ENCODE measurements around the gene CAMK2G. TPM values are rescaled to one million over a fixed set of nuclear protein-coding genes. Genes with fewer than 3 reads are reported as not detected.

Gene CAMK2G
- polyA plus RNA-seq, 1 of the 3 experiments (the other 2 are of a cell fraction): 41.4 TPM

DNA sequence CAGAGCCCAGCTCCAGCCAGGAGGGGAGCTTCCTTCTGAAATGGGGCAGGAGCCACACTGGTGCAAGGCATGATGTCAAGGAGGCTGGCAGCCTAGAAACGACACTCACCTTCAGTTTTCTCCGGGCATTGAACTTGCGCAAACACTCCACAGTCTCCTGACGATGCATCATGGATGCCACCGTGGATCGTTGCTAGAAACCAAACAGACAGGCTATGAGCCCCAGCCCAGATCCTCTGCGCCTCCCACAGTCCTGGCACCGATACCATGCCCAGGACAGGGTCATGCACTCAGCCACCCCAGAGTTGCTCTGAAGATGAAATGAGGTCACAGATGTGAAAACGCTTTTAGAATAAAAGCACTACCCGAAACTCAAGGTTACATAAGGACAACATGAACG, 32.0 kb downstream of the CAMK2G start:
- TF ChIP-seq NFIC (IDR thresholded peaks at IDR 0.05; ENCODE audit: borderline replicate concordance) (no peak), RAD21 (IDR thresholded peaks at IDR 0.05; ENCODE audit: low read length) (no peak), FOXJ3 (CRISPR knock-in tag; IDR thresholded peaks at IDR 0.05) (no peak), IRF3 (IDR thresholded peaks at IDR 0.05; ENCODE audit: low read depth, low read length) (no peak), SMC3 (IDR thresholded peaks at IDR 0.05; ENCODE audit: low read depth, low read length) (no peak), TCF12 (IDR thresholded peaks at IDR 0.05) (no peak), GATA2 (CRISPR knock-in tag; IDR thresholded peaks at IDR 0.05) (no peak), JUND (IDR thresholded peaks at IDR 0.05) (no peak), USF1 (IDR thresholded peaks at IDR 0.05; ENCODE audit: borderline replicate concordance, low read depth) (no peak), FOSL2 (IDR thresholded peaks at IDR 0.05; ENCODE audit: borderline replicate concordance, low read depth) (no peak)
- TF ChIP-seq, protein P1, sequence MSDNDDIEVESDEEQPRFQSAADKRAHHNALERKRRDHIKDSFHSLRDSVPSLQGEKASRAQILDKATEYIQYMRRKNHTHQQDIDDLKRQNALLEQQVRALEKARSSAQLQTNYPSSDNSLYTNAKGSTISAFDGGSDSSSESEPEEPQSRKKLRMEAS (IDR thresholded peaks at IDR 0.05; ENCODE audit: low read depth): no peak
- WGBS (ENCODE audit: low lambda C conversion rate): 82% methylated on average over 5 of the region's 11 CpGs
- Histone ChIP-seq H3K9me3 (no peaks in the 10 kb centered on the region), H3K9me2 (no peaks in the 10 kb centered on the region), H3K4me1 (ENCODE audit: control insufficient read depth in 1 of 2, insufficient read depth in 2 of 2, low read depth in 1 of 2, low read length in 1 of 2) (no peaks in the 10 kb centered on the region; a peak in 1 of 4 replicates), H3K27me3 (ENCODE audit: insufficient read depth) (no peaks in the 10 kb centered on the region), H3K27ac (ENCODE audit: low read depth in 2 of 2, low read length in 1 of 2) (no peak overlapping the region), H3K9ac (no peak overlapping the region), H4K20me1 (ENCODE audit: insufficient read depth) (no peaks in the 10 kb centered on the region), H3K36me3 (replicated peaks in 1 of 2; ENCODE audit: control insufficient read depth in 1 of 2, insufficient read depth in 2 of 2, low read length in 1 of 2) (peaks cover 22 to 66% of the 10 kb centered on the region in 2 experiments), H2AFZ (ENCODE audit: low read depth) (no peak overlapping the region), H3K79me2 (ENCODE audit: insufficient read depth) (no peaks in the 10 kb centered on the region), H3K4me2 (no peak overlapping the region), H3F3A (replicated peaks; ENCODE audit: insufficient read depth) (peaks cover 6% of the 10 kb centered on the region), H3K4me3 (ENCODE audit: low read depth in 2 of 2, low read length in 1 of 2) (no peak overlapping the region)
- no peak for DNase-seq
- CTCF ChIA-PET: interaction anchor here (28.7 kb wide), 1 partner anchor 31 kb away, joined by 753 read pairs; the partner anchor contains the start of gene CAMK2G
- POLR2A ChIA-PET: no interaction called here

DNA sequence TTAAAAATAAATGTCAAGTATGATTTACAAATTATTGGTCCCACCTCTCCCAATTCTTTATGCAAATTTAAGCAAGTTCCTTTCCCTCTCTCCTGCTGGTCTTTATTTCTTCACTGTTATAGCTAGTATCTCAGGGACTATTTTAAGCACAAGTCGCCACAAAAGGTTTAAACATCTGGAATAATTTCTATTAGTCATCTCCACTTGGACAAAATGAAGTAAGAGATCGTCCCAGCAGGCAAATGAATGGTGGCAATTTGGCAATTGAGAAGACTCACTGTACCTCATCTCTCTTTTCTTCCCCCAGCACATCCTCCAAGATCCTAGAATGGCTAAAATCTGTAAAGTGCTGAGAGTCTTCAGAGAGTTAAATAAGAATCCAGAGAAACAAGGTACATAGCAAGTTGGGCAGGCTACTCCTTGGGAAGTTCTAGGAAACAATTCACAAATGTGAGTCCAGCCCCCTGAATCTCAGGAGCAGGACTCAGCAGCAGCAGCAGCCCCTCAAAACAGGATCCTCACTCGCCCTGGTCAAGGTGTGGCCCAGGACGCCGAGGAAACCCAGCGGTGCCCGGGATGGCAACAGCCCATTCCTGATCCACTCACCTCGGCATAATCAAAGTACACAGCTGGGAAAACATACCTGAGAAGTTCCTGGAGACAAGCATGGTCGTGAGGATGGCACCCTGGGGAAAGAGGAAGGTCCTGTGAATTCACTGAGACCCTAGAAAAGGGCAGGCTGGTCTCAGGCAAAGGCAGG, 32.6 kb downstream of the CAMK2G start:
- DNase-seq: no peak
- no peaks in the 10 kb centered on the region for H3K27me3 ChIP-seq (ENCODE audit: insufficient read depth)
- no peaks in the 10 kb centered on the region for H3K79me2 ChIP-seq (ENCODE audit: insufficient read depth)
- 80% methylated on average over 3 of the region's 9 CpGs for WGBS (ENCODE audit: low lambda C conversion rate)
- H3K9me3 ChIP-seq: no peaks in the 10 kb centered on the region
- CTCF ChIA-PET: interaction anchor here (5.2 to 28.7 kb wide), 2 partner anchors 8 to 31 kb away, joined by 34 to 753 read pairs; partner anchors contain the start of gene CAMK2G
- H4K20me1 ChIP-seq (ENCODE audit: insufficient read depth): no peaks in the 10 kb centered on the region
- TF ChIP-seq MEF2A (IDR thresholded peaks at IDR 0.05; ENCODE audit: borderline replicate concordance, low read depth) (no peak), TCF12 (IDR thresholded peaks at IDR 0.05) (no peak), USF1 (IDR thresholded peaks at IDR 0.05; ENCODE audit: borderline replicate concordance, low read depth) (no peak)
- H3K4me1 ChIP-seq (ENCODE audit: control insufficient read depth in 1 of 2, insufficient read depth in 2 of 2, low read depth in 1 of 2, low read length in 1 of 2): no peaks in the 10 kb centered on the region; a peak in 1 of 4 replicates
- peaks cover 17 to 66% of the 10 kb centered on the region in 2 experiments for H3K36me3 ChIP-seq (replicated peaks in 1 of 2; ENCODE audit: control insufficient read depth in 1 of 2, insufficient read depth in 2 of 2, low read length in 1 of 2)
- H3K9me2 ChIP-seq: no peaks in the 10 kb centered on the region
- POLR2A ChIA-PET: no interaction called here
- H3K27ac ChIP-seq (ENCODE audit: low read depth in 2 of 2, low read length in 1 of 2): no peak overlapping the region
- no peak overlapping the region for H3K4me3 ChIP-seq (ENCODE audit: low read depth in 2 of 2, low read length in 1 of 2)
- no peak overlapping the region for H3K4me2 ChIP-seq
- no peak overlapping the region for H2AFZ ChIP-seq (ENCODE audit: low read depth)
- no peak overlapping the region for H3K9ac ChIP-seq
- H3F3A ChIP-seq (replicated peaks; ENCODE audit: insufficient read depth): peaks cover 9% of the 10 kb centered on the region
